NCI-H146 (cell line): ENCODE data around the gene CHST9.
"Not testable (repeated sequence)": the region's sequence is repeated elsewhere in the genome, so short reads cannot be mapped to it uniquely, and the experiment has no call there.

Experiments
- DNase-seq: peaks from one replicate; lab custom pipeline; 2025; lab: John Stamatoyannopoulos, UW

The CHST9 gene

DNA sequence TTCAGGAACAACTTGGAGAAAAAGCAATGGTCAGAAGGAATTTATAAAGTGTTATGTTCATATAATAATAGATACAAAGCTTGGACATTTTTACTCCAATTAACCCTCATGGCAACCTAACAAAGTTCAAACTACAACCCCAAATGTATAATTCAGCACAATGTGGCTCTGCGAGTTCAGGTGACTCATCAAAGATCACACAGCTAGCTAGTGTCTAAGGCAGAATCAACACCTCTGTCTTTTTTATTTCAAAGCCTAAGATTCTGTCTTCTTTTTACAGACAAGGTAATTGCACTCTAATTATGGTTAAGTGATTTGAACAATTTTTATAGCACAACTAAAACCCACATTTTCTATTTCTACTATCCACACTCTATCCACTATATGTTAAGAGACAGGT, 90.5 kb downstream of the CHST9 start:
- peak; percentile 76 for DNase-seq

DNA sequence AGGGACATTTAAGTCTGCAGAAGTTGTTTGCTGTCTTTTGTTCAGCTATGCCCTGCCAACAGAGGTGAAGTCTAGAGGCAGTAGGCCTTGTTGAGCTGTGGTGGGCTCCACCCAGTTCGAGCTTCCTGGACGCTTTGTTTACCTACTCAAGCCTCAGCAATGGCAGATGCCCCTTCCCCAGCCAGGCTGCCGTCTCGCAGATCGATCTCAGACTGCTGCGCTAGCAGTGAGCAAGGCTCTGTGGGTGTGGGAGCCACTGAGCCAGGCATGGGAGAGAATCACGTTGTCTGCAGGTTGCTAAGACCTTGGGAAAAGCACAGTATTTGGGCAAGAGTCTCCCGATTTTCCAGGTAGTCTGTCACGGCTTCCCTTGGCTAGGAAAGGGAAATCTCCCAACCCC, 91.8 kb downstream of the CHST9 start:
- not testable (repeated sequence) for DNase-seq

- no peak for DNase-seq
Measured at GRCh38 chr18:27081701-27082100, 103.4 kb downstream of the CHST9 start.

- peak; percentile 92 for DNase-seq
Measured at GRCh38 chr18:27075828-27076227, 109.3 kb downstream of the CHST9 start.

DNA sequence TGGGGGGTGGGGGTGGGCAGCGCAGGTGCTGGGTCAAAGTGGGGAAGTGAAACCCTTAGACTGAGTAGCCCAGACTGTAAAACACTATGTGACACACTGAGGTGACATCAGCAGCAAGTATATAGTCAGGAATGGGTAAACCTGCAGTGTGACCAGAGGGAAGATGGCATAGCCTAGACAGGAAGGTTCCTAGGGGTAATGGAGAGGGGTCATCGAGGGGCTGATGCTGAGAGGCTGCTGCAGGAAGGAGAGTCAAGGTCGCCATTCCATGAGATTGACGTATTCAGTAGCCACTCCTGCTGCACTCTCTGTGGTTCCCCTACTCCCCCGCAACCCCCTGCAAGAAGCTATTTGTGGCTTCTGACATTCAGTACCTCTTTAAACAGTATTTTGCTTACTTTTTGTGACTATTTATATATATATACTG, 111.7 kb downstream of the CHST9 start:
- DNase-seq: no peak

DNA sequence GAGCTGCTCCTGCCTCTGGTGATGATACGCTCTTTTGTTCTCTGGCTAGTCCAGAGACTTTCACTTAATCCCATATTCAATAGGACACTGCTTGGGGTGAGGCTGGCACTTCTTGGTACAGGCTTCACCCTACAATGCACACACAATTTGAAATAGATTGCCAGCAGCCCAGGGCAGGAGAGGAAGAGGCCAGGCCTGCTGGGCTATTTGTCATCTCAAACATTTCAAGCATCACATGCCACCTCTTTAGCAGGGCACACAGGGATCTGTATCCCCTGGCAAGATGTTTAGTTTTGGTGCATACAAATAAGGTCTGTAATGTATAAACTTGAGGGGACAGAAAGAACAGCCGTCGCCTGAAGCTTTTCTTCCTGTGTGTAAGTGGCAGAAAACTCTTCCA, 120.4 kb downstream of the CHST9 start:
- no peak for DNase-seq

DNA sequence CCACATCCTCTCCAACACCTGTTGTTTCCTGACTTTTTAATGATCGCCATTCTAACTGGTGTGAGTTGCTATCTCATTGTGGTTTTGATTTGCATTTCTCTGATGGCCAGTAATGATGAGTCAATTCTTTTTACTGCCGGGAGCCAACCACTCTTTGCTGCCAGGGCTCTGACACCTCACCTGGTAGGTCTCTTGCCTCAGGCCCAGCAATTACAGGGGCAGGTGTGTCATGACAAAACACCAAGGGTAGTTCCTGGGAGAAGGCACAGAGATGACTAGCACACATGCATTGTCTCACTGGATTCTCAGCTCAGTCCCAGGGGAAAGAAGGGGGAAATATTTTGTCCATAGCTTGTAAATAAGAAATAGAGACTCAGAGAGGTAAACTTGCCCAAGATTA, 122.3 kb downstream of the CHST9 start:
- DNase-seq: peak; percentile 66

GRCh38 chr18:27061488-27062095, 123.5 kb downstream of the CHST9 start:
- DNase-seq: no peak

DNA sequence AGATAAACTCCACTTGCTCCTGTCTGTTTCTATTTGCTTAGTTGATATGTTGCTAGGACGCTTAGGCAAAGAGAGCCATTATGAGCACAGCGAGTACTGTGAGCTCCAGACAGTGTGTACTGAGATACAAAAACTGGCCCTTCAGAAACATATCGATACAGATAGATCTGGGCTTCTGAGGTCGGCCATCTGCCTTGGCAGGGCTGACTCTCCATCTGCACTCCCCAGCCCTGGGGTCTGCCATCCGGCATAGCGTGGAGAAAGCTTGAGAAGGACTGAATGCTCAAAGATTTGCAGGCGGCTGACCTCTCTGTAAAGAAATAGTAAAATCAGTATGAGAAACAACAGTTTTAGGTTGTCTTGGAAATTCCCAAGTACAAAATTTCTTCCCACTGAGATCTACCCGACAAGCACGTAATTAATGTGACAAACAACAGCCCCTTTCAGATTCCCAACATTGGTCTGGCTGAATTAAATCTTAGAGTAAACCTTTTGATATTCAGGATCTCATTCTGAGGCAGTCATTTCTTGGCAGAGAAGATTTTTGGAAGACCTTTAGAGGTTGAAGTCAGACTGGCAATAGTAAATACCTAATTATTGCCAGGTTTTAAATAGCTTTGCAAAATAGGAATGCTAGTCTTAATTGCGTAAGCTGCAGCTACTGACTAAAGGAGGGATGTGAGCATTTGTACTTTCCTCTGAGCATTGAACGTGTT, 127.4 kb downstream of the CHST9 start:
- DNase-seq: peak; percentile 98

DNA sequence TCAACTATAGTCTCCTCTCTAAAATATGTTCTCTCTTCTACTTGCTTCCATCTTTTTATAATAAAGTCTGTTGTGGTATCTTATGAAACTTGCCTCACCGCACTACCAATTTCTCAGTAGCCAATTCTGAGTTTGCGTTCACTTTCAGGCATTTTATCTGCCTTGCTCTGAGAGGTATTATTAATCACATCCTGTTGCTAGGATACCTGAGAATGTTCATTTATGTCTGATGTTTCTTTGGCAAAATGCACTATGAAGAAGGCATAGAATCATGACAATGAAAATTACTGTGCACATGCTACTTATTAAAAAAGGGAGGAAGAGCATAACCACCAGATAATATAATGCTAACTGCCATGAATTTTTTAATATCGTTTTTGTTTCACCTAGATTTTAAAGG, 130.2 kb downstream of the CHST9 start:
- DNase-seq: no peak

DNA sequence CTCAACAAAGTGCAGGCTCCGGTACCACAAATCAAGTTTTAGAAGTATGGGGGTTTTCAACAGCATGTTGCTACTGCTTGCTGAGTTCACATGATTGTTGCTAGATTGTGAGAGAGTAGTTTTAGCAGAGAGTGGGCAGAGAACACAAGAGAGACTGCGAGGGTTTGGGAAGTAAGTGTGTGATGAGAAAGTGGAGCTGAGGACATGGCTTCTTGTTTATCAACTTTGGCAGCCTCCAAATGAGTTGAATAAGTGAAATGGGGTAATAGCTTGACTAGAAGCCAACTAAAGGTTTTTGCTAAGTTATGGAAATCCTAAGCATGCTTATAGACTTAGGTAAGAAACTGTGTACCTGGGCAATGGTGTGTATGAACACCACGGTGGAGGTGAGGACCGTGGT, 135.1 kb downstream of the CHST9 start:
- DNase-seq: no peak

DNA sequence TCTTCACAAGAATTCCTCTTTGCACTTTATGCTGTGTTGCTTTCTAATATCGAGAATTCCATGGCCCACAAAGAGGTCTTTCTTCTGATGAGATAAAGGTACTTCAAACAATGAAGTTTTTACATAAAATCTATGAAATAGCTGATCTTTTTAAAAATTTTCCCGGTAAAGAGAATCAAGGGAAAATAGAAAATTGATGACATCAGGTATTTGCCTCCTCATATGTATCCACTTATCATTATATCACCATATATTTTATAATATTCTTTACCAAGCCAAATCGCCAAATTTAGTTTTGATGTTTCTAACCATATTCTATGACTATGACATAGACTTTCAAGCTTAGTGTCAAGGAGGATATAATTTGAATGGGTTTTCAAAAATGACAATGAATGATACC, 139.8 kb downstream of the CHST9 start:
- no peak for DNase-seq

DNA sequence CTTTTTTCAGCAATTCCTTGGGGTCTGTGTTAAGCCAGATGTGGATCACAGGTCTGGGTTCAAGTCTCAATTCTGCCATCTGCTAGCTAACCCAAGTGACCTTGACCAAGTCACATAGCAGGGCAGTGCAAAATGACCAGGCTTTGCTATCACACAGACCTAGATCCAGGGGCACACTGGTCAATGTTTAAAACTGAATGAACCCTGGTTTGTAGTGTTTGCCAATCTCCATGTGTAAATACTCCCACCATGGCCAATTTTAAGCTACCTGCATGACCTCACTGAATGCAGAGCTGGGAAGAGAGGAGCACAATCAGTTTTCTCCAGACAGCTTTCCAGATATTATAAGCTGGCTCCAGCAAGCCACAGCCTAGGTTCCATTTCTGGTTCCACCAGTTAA, 142.9 kb downstream of the CHST9 start:
- peak; percentile 39 for DNase-seq

GRCh38 chr18:27040796-27041195, 144.3 kb downstream of the CHST9 start:
- no peak for DNase-seq

- no peak for DNase-seq
Measured at GRCh38 chr18:27033722-27034121, 151.4 kb downstream of the CHST9 start.

GRCh38 chr18:27030421-27030820, 154.7 kb downstream of the CHST9 start:
- no peak for DNase-seq

- DNase-seq: no peak
Measured at GRCh38 chr18:27022477-27022876, 162.6 kb downstream of the CHST9 start.

DNA sequence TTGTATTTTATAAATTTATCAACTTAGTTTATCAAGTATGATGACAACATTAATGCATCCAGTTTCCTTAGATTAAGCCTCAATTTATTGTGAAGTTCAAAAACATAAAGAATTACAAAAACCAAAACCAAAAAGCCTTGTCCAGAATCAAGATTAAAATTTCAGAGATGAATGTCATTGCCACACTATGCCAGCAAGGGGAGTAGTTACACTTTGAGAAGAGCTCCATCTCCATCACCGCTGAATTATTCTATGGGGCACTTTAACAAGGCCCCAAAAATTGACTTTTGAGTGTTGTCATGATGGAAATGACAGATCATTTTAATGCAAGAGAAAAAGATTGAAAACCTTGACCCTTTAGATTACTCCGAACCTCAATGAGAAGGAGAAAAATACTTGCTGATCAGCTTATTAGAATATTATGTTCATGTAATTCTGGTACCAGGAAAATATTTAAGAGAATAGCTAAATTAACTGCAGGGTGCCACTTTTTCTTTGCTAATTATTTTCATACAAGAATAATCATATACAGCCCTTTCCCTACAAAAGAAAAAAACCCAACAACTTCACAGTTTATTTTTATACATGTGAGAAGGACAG, 167.1 kb downstream of the CHST9 start:
- DNase-seq: peak; percentile 44

- DNase-seq: no peak
Measured at GRCh38 chr18:27014841-27015240, 170.3 kb downstream of the CHST9 start.

DNA sequence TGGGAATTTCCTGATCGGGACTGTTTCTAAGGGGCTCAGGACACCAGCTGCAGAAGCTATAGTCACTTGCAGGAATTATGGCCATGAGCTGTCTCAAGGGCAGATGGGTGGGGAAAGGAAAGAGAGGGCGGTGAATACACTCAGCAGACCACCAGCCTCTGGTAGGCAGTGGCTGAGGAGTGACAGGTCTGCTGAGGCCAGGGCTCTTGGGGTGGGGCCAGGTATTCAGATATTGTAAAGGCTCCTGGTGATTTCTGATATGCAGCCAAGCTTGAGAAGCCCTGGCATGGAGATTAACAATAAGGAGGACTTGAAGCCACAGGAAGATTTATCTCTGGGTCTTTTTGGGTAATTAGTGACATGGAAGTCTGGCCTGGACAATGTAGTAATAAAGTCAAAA, 174.3 kb downstream of the CHST9 start:
- DNase-seq: no peak

DNA sequence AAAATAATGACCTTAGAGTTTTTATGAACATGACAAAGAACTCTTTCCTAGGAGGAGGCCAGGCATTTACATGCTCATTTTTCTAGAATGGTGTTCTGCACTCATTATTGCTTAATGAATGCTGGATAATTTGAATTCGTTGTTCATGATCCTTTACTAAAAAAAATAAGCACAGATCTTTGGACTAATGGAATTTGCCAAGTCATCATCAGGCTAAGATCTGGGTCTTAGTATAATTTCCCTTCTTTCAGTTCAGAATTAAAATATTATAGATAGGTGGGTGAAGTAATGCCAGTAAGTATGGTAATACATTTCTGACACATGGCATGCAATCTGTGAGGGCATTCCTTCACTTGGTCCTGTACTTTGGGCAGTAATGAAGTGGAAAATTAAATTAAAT, 175.8 kb downstream of the CHST9 start:
- DNase-seq: no peak

DNA sequence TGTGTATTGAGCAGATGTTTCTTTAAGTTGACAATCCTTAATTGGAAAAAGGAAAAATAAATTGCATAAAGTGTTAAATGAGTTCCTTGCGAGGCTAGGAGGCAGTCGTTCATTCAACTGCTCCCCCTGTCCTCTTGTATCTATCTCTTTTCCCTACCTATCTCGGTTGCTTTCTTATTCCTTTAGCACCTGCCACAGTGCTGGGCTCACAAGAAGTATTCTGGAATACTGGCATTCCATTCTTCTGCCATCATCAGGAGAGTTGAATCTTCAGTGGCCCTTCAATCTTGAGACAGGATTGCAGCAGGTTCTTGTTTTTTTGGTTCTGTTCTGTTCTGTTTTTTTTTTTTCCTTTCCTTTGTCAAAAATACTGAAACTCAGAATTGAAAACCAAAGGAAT, 176.5 kb downstream of the CHST9 start:
- no peak for DNase-seq

GRCh38 chr18:27007880-27008279, 177.2 kb downstream of the CHST9 start:
- DNase-seq: no peak

GRCh38 chr18:27005589-27005988, 179.5 kb downstream of the CHST9 start:
- peak; percentile 46 for DNase-seq
